K562 (cell line): ENCODE results near the gene NRXN3. TPM values are rescaled to one million over a fixed set of nuclear protein-coding genes. Genes with fewer than 3 reads are reported as not detected.

Experiments
- ATAC-seq: fragments of 200-7000 bp; cut with Tn5 transposase; 3 replicates; pipeline ENCODE4 v1.9.1; 2020; ENCODE audit warnings: moderate library complexity
- BruUV-seq: library from RNA; stranded (reverse); fragments of 400-500 nt; replicated peaks from 2 replicates; lab custom pipeline; 2021; lab: Mats Ljungman, UMichigan
- CTCF ChIA-PET: fragments of 300-600 bp; formaldehyde crosslinking; extraction: SDS; loops from one replicate; lab custom pipeline; 2021; ENCODE audit warnings: low intra/inter-chr PET ratio; lab: Yijun Ruan, JAX
- POLR2A ChIA-PET: fragments of 300-600, 350-650 bp; sonication (Branson Sonifier 250); formaldehyde crosslinking; extraction: SDS; loops from one replicate; lab custom pipeline; 2021; ENCODE audit warnings: antibody characterized with exemption, inconsistent platforms; lab: Yijun Ruan, JAX
- DNase-seq, 4 experiments: peaks; one replicate each; pipeline versions ENCODE4 v3.0.0 to v3.0.0-alpha.2; 2011 to 2018; ENCODE audit warnings: low spot score in 3 of 4, mixed read lengths in 3 of 4; ENCODE audit errors: extremely low read depth in 1 of 4
- FAIRE-seq: peaks from 2 replicates; lab custom pipeline; 2011; peaks lifted over from hg19 to GRCh38; lab: Jason Lieb, UNC
- H2AFZ ChIP-seq: 2 replicates; pipeline ENCODE4 v1.6.0; 2011; ENCODE audit warnings: low read depth, low read length, control low read depth, inconsistent platforms
- H3K27ac ChIP-seq: fragments of 200-600 bp; 3 replicates; pipeline ENCODE4 v1.8.0; 2011; ENCODE audit warnings: low read depth, mild to moderate bottlenecking, control low read depth, inconsistent platforms, low read length, moderate library complexity, mixed read lengths; ENCODE audit errors: extremely low read depth
- H3K27me3 ChIP-seq, 2 experiments: fragments of 300-600 bp in 1 of 2; 2 replicates in 1 of 2; 3 replicates in 1 of 2; pipeline versions ENCODE4 v1.6.0 to v1.8.0; 2011; ENCODE audit warnings: inconsistent platforms in 2 of 2, low read length in 2 of 2, mild to moderate bottlenecking in 1 of 2, mixed read lengths in 1 of 2, moderate library complexity in 1 of 2; ENCODE audit not compliant: control insufficient read depth in 2 of 2, insufficient read depth in 2 of 2
- H3K36me3 ChIP-seq: fragments of 300-600 bp; 3 replicates; pipeline ENCODE4 v1.8.0; 2011; ENCODE audit warnings: mild to moderate bottlenecking, low read length, inconsistent platforms; ENCODE audit not compliant: control insufficient read depth, insufficient read depth
- H3K4me1 ChIP-seq, 2 experiments: fragments of 200-600 bp in 1 of 2; replicated peaks in 1 of 2; 2 replicates in 1 of 2; 3 replicates in 1 of 2; pipeline versions ENCODE4 v1.5.1 to v1.8.0; 2011; ENCODE audit warnings: inconsistent platforms in 2 of 2, low read length in 2 of 2, mild to moderate bottlenecking in 1 of 2, mixed read lengths in 1 of 2, moderate library complexity in 1 of 2; ENCODE audit not compliant: control insufficient read depth in 2 of 2, insufficient read depth in 2 of 2
- H3K4me2 ChIP-seq: 2 replicates; pipeline ENCODE4 v1.6.1; 2011; ENCODE audit warnings: low read length, control low read depth, inconsistent platforms, mixed read lengths; ENCODE audit not compliant: insufficient read depth
- H3K4me3 ChIP-seq: fragments of 200-600 bp; sonication (generic), shearing (Covaris generic); 2 replicates; pipeline ENCODE4 v1.5.1; 2016; ENCODE audit warnings: control low read depth, inconsistent platforms
- H3K79me2 ChIP-seq: fragments of 200-600 bp; 3 replicates; pipeline ENCODE4 v1.8.0; 2011; ENCODE audit warnings: low read length, inconsistent platforms; ENCODE audit not compliant: control insufficient read depth, insufficient read depth
- H3K9ac ChIP-seq, 2 experiments: 2 replicates each; pipeline versions ENCODE4 v1.6.0 to v1.6.1; 2011; ENCODE audit warnings: low read depth in 2 of 2, low read length in 2 of 2, control low read depth in 1 of 2, inconsistent platforms in 1 of 2, mild to moderate bottlenecking in 1 of 2, mixed read lengths in 1 of 2; ENCODE audit not compliant: insufficient read depth in 1 of 2
- H3K9me1 ChIP-seq: one replicate; pipeline ENCODE4 v1.6.0; 2011; ENCODE audit warnings: inconsistent platforms, mild to moderate bottlenecking, low read length, moderate library complexity; ENCODE audit not compliant: control insufficient read depth, insufficient read depth
- H3K9me3 ChIP-seq: replicated peaks from 2 replicates; pipeline ENCODE4 v1.5.1; 2011; ENCODE audit warnings: low read depth, low read length, inconsistent platforms; ENCODE audit not compliant: control insufficient read depth, insufficient read depth
- H4K20me1 ChIP-seq: replicated peaks from 2 replicates; pipeline ENCODE4 v1.6.1; 2011; ENCODE audit warnings: low read length, inconsistent platforms, mixed read lengths; ENCODE audit not compliant: control insufficient read depth, insufficient read depth
- CEBPZ ChIP-seq: fragments of 150-350 bp; IDR thresholded peaks from 2 replicates; pipeline ENCODE4 v1.6.1; 2014; ENCODE audit warnings: low read depth, mild to moderate bottlenecking, low read length, borderline replicate concordance
- SP1 ChIP-seq: sonication (generic); formaldehyde crosslinking; IDR thresholded peaks from 2 replicates; pipeline ENCODE4 v1.8.1; 2022; ENCODE audit warnings: mild to moderate bottlenecking, missing genetic modification reagents
- TBL1XR1 ChIP-seq, 2 experiments: IDR thresholded peaks; 2 replicates each; pipeline ENCODE4 v1.6.1; 2012; ENCODE audit warnings: improper control_type of control experiment in 2 of 2, low read length in 2 of 2, mild to moderate bottlenecking in 1 of 2
- WGBS: fragments of 100-300 bp; shearing (Covaris generic); methylation state at CpG from one replicate; pipeline ENCODE4 v1.1.6; 2016; ENCODE audit warnings: low coverage, mixed read lengths; ENCODE audit not compliant: insufficient coverage; ENCODE audit errors: missing lambda C conversion rate; 5-methylcytosine and 5-hydroxymethylcytosine counted together
- in situ Hi-C: fragments of 300-500 bp; cut with MboI; formaldehyde crosslinking; loops from 4 replicates; pipeline ENCODE4 v1.15.0; 2018; ENCODE audit warnings: inconsistent platforms, mixed read lengths
- intact Hi-C: fragments of 100-400 bp; cut with micrococcal nuclease; formaldehyde crosslinking; loops from 2 replicates; pipeline ENCODE4 v1.14.2; 2022
- polyA plus RNA-seq, 8 experiments: library from polyadenylated mRNA; depleted of rRNA in 4 of 8; stranded (reverse) in 5 of 8; unstranded in 3 of 8; fragments of >200 nt; fragmentation: Nextera tagmentation in 2 of 8; fragmentation: Illumina TruSeq in 1 of 8; extraction: Ambion mirVana in 2 of 8; extraction: Trizol in 1 of 8; gene quantifications; 2 replicates each; pipeline versions ENCODE4 v1.2.1 to v1.2.3, GENCODE V29; 2011 to 2014; ENCODE audit warnings: inconsistent platforms in 1 of 8, missing spikeins in 1 of 8
- total RNA-seq, 7 experiments: library from RNA; depleted of rRNA in 6 of 7; stranded (reverse); fragments of >200 nt in 6 of 7; fragmentation: Illumina TruSeq in 2 of 7; extraction: Trizol in 2 of 7; gene quantifications; 2 replicates each; pipeline versions ENCODE4 v1.2.1 to v1.2.3, GENCODE V29; 2011 to 2021; ENCODE audit warnings: low replicate concordance in 1 of 7

The NRXN3 gene
- total and polyA plus RNA-seq, 9 of the 15 experiments (the other 6 are each of a cell fraction or from before 2014, with no cell fraction given) = 0.09 TPM; not detected in 8

- FAIRE-seq = no peak
- WGBS = 3% methylated on average over 4 of the region's 4 CpGs
- Histone ChIP-seq H3K4me1 (no peaks in the 10 kb centered on the region), H4K20me1 (no peaks in the 10 kb centered on the region), H3K9ac (no peak overlapping the region), H3K4me2 (no peak overlapping the region), H3K9me1 (no peaks in the 10 kb centered on the region), H3K9me3 (no peaks in the 10 kb centered on the region), H3K27ac (no peak overlapping the region), H3K27me3 (no peaks in the 10 kb centered on the region), H2AFZ (no peak overlapping the region), H3K4me3 (no peak overlapping the region), H3K36me3 (no peaks in the 10 kb centered on the region), H3K79me2 (no peaks in the 10 kb centered on the region)
- no peak for DNase-seq
- in situ Hi-C loops = no loop called here
- ChIA-PET POLR2A (no interaction called here), CTCF (no interaction called here)
- TF ChIP-seq SP1 = no peak
- no peak for ATAC-seq
- no TSS peak for BruUV-seq
- intact Hi-C loops = no loop called here
Observed at GRCh38 chr14:78710963-78711362, 540.8 kb downstream of the NRXN3 start.

GRCh38 chr14:78713716-78714115 lies 543.5 kb downstream of the NRXN3 start:
- in situ Hi-C loops = no loop called here
- FAIRE-seq = no peak
- Histone ChIP-seq H4K20me1 (no peaks in the 10 kb centered on the region), H3K9ac (no peak overlapping the region), H3K27ac (no peak overlapping the region), H3K27me3 (no peaks in the 10 kb centered on the region), H3K9me1 (no peaks in the 10 kb centered on the region), H3K4me1 (no peaks in the 10 kb centered on the region), H3K36me3 (no peaks in the 10 kb centered on the region), H3K9me3 (no peaks in the 10 kb centered on the region), H3K4me3 (no peak overlapping the region), H3K79me2 (no peaks in the 10 kb centered on the region), H3K4me2 (no peak overlapping the region), H2AFZ (no peak overlapping the region)
- ChIA-PET POLR2A (no interaction called here), CTCF (no interaction called here)
- no peak for TF ChIP-seq CEBPZ
- no peak for TF ChIP-seq TBL1XR1 (IDR thresholded peaks at IDR 0.05; ENCODE audit: low read length in 2 of 2)
- no TSS peak for BruUV-seq
- intact Hi-C loops = no loop called here
- no peak for DNase-seq
- ATAC-seq = no peak
